Upper lobe of left lung (tissue), 6 donors: ENCODE measurements around the gene HERPUD2. TPM values are rescaled to one million over a fixed set of nuclear protein-coding genes. Genes with fewer than 3 reads are reported as not detected.
"Not testable (repeated sequence)": the region's sequence is repeated elsewhere in the genome, so short reads cannot be mapped to it uniquely, and the experiment has no call there.

Source experiments
- ATAC-seq, 2 donors: fragments of 200-7000 bp; cut with Tn5 transposase; one replicate each; pipeline ENCODE4 v1.9.1; 2022; ENCODE audit warnings: mild to moderate bottlenecking in 2 of 2, moderate library complexity in 2 of 2; ENCODE audit not compliant: low FRiP score in 2 of 2
- DNase-seq, 2 donors: peaks; one replicate each; pipeline ENCODE4 v3.0.0-alpha.2; 2019 to 2020
- H3K27ac ChIP-seq, 4 donors: fragments of 200-600 bp; sonication (generic); one replicate each; pipeline ENCODE4 v1.5.1; 2016 to 2019
- H3K27me3 ChIP-seq, 4 donors: fragments of 200-600 bp; sonication (generic); one replicate each; pipeline ENCODE4 v1.5.1; 2017 to 2019
- H3K36me3 ChIP-seq, 4 donors: fragments of 200-600 bp; sonication (generic); one replicate each; pipeline ENCODE4 v1.5.1; 2016 to 2019
- H3K4me1 ChIP-seq, 4 donors: fragments of 200-600 bp; sonication (generic); one replicate each; pipeline ENCODE4 v1.5.1; 2018 to 2019
- H3K4me3 ChIP-seq, 4 donors: fragments of 200-600 bp; sonication (generic); one replicate each; pipeline ENCODE4 v1.5.1; 2017 to 2019; ENCODE audit warnings: mild to moderate bottlenecking in 2 of 4, moderate library complexity in 1 of 4
- H3K9me3 ChIP-seq, 4 donors: fragments of 200-600 bp; sonication (generic); one replicate each; pipeline ENCODE4 v1.5.1; 2018 to 2019
- EP300 ChIP-seq, 4 donors: sonication (generic); formaldehyde crosslinking; IDR thresholded peaks; one replicate each; pipeline ENCODE4 v1.5.1; 2017; ENCODE audit warnings: antibody characterized with exemption in 4 of 4, control low read depth in 2 of 4
- POLR2A ChIP-seq, 4 donors: fragments of 450-650 bp; IDR thresholded peaks; one replicate each; pipeline ENCODE4 v1.5.1; 2016 to 2017; ENCODE audit warnings: antibody characterized with exemption in 4 of 4, mild to moderate bottlenecking in 2 of 4
- POLR2AphosphoS5 ChIP-seq, 2 donors: sonication (generic); formaldehyde crosslinking; IDR thresholded peaks; one replicate each; pipeline ENCODE4 v1.5.1; 2017; ENCODE audit warnings: antibody characterized with exemption in 2 of 2
- WGBS, 2 donors: methylation state at CpG; one replicate each; pipeline ENCODE4 v1.1.5; 2017 to 2018; 5-methylcytosine and 5-hydroxymethylcytosine counted together
- total RNA-seq, 6 donors: library from RNA; depleted of rRNA in 4 of 6; stranded (reverse); fragments of >200 nt in 4 of 6; gene quantifications; one replicate each; pipeline versions ENCODE4 v1.1.0 to v1.2.1, GENCODE V29; 2016 to 2021
- TF ChIP-seq, protein P1 (sequence below), 6 experiments: fragments of 450-650 bp in 4 of 6; fragments of 200-600 bp in 2 of 6; sonication (generic) in 2 of 6; IDR thresholded peaks; one replicate each; pipeline ENCODE4 v1.5.1; 2016 to 2019; ENCODE audit warnings: antibody characterized with exemption in 6 of 6
- donor health status: DM: no; HTN: no; CAD: no; lungs with moderate emphysema.
- donor health status: DM: no; HTN: yes; CAD: no; lungs with severe emphysema.

The HERPUD2 gene
- total RNA-seq, 6 donors from 2014 or later = 29.6 to 63.9 (median 42.2) TPM

DNA sequence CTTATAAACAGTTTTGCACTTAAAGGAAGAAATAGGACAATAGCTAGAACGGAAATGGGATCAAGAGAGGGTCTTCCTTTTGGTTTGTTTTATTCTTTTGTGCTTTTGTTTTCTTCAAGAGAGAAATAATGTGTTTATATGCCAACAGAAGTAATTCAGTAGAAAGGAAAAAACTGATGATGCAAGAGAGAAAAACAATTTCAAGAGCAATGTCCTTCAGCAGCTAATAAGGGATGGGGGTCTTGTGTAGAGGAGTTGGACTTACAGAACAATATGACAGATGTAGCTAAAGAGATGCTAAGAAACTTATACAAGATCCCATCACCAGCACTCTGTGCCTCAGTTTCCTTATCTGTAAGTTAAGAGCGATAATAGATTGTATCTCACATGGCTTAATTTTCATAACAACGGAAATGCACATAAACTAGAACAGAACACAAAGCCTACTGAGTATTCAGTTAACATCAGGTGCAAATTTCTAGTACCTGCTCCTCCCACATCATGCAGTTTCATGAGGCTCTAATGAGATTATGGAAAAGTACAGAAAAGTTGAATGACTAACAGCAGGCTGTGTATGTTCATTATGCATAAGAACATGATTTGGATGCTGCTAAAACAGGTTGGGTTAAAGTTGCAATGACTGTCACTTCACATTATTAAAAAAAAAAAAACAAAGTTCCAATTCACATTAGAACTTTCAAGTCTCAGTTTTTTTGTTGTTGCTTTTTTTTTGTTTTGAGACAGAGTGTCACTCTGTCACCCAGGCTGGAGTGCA, 17.2 kb downstream of the HERPUD2 start:
- WGBS, 2 donors = 76 to 81% methylated on average over 3 of the region's 3 CpGs
- H3K27ac ChIP-seq = no peak overlapping the region
- H3K4me1 ChIP-seq = peaks cover 3 to 37% (median 25%) of the 10 kb centered on the region in 4 donors
- no peaks in the 10 kb centered on the region for H3K9me3 ChIP-seq
- no peak overlapping the region for H3K4me3 ChIP-seq
- no peaks in the 10 kb centered on the region for H3K27me3 ChIP-seq
- DNase-seq = no peak
- no peak for TF ChIP-seq EP300 (IDR thresholded peaks at IDR 0.05)
- TF ChIP-seq, protein P1, sequence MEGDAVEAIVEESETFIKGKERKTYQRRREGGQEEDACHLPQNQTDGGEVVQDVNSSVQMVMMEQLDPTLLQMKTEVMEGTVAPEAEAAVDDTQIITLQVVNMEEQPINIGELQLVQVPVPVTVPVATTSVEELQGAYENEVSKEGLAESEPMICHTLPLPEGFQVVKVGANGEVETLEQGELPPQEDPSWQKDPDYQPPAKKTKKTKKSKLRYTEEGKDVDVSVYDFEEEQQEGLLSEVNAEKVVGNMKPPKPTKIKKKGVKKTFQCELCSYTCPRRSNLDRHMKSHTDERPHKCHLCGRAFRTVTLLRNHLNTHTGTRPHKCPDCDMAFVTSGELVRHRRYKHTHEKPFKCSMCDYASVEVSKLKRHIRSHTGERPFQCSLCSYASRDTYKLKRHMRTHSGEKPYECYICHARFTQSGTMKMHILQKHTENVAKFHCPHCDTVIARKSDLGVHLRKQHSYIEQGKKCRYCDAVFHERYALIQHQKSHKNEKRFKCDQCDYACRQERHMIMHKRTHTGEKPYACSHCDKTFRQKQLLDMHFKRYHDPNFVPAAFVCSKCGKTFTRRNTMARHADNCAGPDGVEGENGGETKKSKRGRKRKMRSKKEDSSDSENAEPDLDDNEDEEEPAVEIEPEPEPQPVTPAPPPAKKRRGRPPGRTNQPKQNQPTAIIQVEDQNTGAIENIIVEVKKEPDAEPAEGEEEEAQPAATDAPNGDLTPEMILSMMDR (IDR thresholded peaks at IDR 0.05) = no peak
- no peak for TF ChIP-seq POLR2AphosphoS5 (IDR thresholded peaks at IDR 0.05)
- no peak for TF ChIP-seq POLR2A (IDR thresholded peaks at IDR 0.05)
- H3K36me3 ChIP-seq = no peaks in the 10 kb centered on the region
- ATAC-seq = no peak

DNA sequence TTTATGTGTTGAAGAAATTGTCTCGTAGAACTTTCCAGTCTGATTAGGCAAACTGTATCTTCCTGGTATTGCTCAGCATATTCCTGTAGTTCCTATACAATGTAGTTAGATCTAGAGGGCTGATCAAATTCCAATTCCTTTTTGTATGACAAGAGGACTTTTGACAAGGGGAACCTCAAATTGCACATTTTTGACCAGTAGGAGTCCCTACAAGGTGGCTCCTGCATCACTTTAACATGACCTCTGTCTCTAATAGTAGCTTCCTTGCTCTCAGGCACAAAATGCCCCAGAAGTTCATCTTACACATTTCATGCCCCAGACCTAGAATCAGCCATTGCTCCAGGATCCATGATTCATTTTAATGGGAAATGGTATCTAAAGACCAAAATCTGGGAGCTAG, 18.7 kb downstream of the HERPUD2 start:
- no peak overlapping the region for H3K27ac ChIP-seq
- WGBS, 2 donors = 53 to 68% methylated on average over 1 of the region's 1 CpG
- no peak for ATAC-seq
- TF ChIP-seq, protein P1 (IDR thresholded peaks at IDR 0.05) = no peak
- TF ChIP-seq EP300 (IDR thresholded peaks at IDR 0.05) = no peak
- TF ChIP-seq POLR2AphosphoS5 (IDR thresholded peaks at IDR 0.05) = no peak
- TF ChIP-seq POLR2A (IDR thresholded peaks at IDR 0.05) = no peak
- no peak for DNase-seq
- H3K9me3 ChIP-seq = no peaks in the 10 kb centered on the region
- H3K36me3 ChIP-seq = no peaks in the 10 kb centered on the region
- no peaks in the 10 kb centered on the region for H3K27me3 ChIP-seq
- H3K4me1 ChIP-seq = peaks cover 3 to 37% (median 23%) of the 10 kb centered on the region in 4 donors
- H3K4me3 ChIP-seq = no peak overlapping the region

DNA sequence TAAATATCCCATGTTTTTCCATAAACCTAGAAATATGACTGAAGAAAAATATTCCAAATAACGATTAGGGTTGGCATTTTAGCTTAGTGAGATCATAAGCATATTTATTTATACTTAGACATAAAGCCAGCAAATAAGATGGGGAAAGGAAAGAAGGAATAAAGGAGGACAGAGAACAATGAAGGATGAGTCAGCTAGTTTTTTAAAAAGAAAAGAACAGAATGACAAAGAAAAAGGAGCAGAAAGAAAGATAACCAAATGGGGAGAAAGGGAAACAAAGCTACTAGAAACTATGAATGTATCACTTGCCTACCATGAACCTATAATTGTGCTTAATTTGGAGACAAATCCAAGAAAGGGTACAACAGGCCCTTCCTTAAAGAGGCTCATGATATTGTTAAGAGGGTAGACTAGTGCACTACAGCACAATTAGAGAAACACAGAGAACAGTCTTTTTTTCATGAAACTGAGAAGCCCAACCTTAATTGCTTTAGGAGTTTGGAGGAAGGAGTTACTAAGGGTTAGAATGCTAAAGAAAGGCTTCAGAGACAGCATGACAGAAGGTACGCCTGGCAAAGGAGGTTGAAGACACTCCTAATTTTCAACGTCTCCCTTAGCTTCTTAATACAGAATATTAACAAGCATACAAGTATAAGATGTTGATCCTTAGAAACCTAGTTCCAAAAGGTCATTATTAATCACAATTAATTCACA, 23.9 kb downstream of the HERPUD2 start:
- H3K27ac ChIP-seq = no peak overlapping the region
- H3K27me3 ChIP-seq = no peaks in the 10 kb centered on the region
- TF ChIP-seq EP300 (IDR thresholded peaks at IDR 0.05) (no peak), POLR2AphosphoS5 (IDR thresholded peaks at IDR 0.05) (no peak), POLR2A (IDR thresholded peaks at IDR 0.05) (no peak)
- TF ChIP-seq, protein P1 (IDR thresholded peaks at IDR 0.05) = no peak
- no peaks in the 10 kb centered on the region for H3K9me3 ChIP-seq
- WGBS, 2 donors = 83 to 89% methylated on average over 3 of the region's 3 CpGs
- DNase-seq = no peak
- H3K4me3 ChIP-seq = no peak overlapping the region
- H3K4me1 ChIP-seq = peaks cover 0 to 10% (median under 1%) of the 10 kb centered on the region in 4 donors
- H3K36me3 ChIP-seq = peaks cover 7 to 18% (median 13%) of the 10 kb centered on the region in 4 donors
- ATAC-seq = no peak

DNA sequence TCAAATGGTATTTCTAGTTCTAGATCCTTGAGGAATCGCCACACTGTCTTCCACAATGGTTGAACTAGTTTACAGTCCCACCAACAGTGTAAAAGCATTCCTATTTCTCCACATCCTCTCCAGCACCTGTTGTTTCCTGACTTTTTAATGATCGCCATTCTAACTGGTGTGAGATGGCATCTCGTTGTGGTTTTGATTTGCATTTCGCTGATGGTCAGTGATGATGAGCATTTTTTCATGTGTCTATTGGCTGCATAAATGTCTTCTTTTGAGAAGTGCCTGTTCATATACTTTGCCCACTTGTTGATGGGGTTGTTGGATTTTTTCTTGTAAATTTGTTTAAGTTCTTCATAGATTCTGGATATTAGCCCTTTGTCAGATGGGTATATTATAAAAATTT, 34.5 kb downstream of the HERPUD2 start:
- H3K9me3 ChIP-seq, DNase-seq, H3K27me3 ChIP-seq, ATAC-seq, H3K4me3 ChIP-seq, H3K27ac ChIP-seq, H3K4me1 ChIP-seq: not testable (repeated sequence)
- 97 to 100% methylated on average over 4 of the region's 4 CpGs for WGBS, 2 donors
- H3K36me3 ChIP-seq = peaks cover 5 to 35% (median 6%) of the 10 kb centered on the region in 4 donors

DNA sequence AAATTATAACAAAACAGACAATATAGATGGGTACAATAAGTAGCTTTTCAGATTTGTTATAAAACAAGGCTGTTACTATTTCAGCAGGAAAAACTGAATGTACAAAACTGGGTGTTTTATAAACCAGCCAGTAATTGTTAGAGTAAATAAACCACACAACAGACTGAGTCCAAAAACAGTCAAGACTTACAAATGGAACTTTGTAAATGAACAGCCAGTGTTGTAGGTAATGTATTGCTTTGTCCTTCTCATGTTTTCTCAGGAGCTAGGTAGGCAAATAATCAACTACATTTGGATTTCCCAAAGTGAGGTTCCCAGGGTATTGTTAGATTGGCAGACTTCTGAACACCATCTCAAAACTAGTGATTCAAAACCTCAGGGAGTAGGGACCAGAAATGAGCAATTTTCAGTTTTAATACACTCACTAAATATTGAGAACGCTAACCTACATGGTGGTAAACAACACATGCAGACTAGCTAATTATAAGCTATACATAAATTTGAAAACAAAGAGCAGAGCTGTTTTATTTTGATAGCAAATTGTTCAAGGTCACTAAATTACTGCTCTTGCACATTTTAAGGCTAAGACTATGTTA, 36.2 kb downstream of the HERPUD2 start:
- ATAC-seq = no peak
- DNase-seq = no peak
- Histone ChIP-seq H3K27ac (no peak overlapping the region), H3K4me1 (no peaks in the 10 kb centered on the region), H3K4me3 (no peak overlapping the region), H3K27me3 (no peaks in the 10 kb centered on the region), H3K9me3 (no peaks in the 10 kb centered on the region), H3K36me3 (peaks cover 0 to 21% (median 0%) of the 10 kb centered on the region in 4 donors)
- 77 to 88% methylated on average over 1 of the region's 1 CpG for WGBS, 2 donors
- TF ChIP-seq POLR2A (IDR thresholded peaks at IDR 0.05) (no peak), POLR2AphosphoS5 (IDR thresholded peaks at IDR 0.05) (no peak), EP300 (IDR thresholded peaks at IDR 0.05) (no peak)
- TF ChIP-seq, protein P1 (IDR thresholded peaks at IDR 0.05) = no peak
